ENCODE results near the gene NDUFA13.

DNA sequence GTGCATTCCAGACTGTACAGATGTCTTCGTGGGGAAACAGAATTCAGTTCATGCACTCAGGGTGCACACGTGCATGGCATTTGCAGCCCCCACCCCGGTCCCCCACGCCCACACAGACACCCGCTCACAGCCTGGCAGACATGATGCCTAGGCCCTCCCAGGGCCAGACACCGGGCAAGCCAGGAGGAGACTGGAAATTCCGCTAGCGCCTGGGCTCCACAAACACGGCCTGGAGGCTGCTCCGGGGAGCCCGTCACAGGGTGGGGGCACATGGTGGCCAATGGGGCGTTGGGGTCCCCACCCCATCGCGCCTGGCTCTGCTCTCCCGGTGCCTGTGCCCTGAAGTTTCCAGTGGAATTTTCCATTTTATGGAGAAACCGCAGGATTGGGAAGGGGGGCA is 25.6 kb downstream of the NDUFA13 start:
- no peak for TF ChIP-seq CTCF (conservative IDR thresholded peaks at IDR 0.05 in 1 of 2, IDR thresholded peaks at IDR 0.05 in 1 of 2; ENCODE audit: extremely low read depth in 1 of 2, insufficient read depth in 1 of 2, low read depth in 1 of 2, low read length in 2 of 2)
- TF ChIP-seq EZH2 (IDR thresholded peaks at IDR 0.05; ENCODE audit: borderline replicate concordance, low read length) = no peak
